ENCODE data around the gene DGKB.

Gene DGKB
- long read RNA-seq, donor 1 = 0 reads
- long read RNA-seq, donor 2 = 0 reads
- long read RNA-seq, donor 3 = 0 reads
- long read RNA-seq, donor 4 = 0 reads
- long read RNA-seq, donor 5 = 0 reads
- long read RNA-seq, donor 6 = 0 reads
- long read RNA-seq, donor 7 = 0 reads
- long read RNA-seq, donor 8 = 0 reads

GRCh38 chr7:14902589-14903067 lies at the start of gene DGKB:
Gene DGKB, minus strand, starts transcription at chr7:14902751.
- DNase-seq = peak; percentile 52

GRCh38 chr7:14950013-14950412 lies 47.5 kb upstream of the DGKB start:
- DNase-seq = no peak

DNA sequence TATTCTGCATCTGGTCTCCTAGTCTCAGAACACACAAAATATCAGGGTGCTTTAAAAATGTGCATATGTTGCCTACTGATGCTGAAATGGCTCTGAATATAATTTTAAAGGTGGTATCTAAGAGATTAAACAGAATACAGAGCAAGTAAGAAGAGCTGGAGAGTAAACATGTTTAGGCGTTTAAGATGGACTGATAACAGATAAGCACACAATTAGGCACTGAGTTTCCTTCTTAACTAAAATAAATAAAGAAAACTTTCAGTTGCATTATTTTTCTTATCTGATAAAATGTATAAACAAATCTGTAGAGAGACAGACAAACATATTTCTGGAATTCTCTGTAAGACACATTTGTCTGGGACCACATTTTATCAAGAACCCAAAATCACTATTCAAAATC lies 35.6 kb upstream of the DGKB start:
- DNase-seq = no peak

DNA sequence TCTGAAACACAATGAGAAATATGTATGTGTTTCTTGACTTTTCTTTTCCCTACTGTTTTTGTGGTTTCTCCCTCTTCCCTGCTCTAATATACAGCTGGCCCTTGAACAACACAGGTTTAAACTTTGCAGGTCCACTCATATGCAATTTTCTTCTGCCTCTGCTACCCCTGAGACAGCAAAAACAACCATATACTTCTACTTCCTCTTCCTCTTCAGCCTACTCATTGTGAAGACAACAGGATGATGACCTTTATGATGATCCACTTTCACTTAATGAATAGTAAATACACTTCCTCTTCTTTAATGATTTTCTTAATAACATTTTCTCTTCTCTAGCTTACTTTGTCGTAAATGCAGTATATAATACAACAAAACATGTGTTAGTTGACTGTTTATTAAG lies 35.0 kb upstream of the DGKB start:
- no peak for DNase-seq

- peak; percentile 30 for DNase-seq
Observed at GRCh38 chr7:14936554-14936953, 34.0 kb upstream of the DGKB start.

DNA sequence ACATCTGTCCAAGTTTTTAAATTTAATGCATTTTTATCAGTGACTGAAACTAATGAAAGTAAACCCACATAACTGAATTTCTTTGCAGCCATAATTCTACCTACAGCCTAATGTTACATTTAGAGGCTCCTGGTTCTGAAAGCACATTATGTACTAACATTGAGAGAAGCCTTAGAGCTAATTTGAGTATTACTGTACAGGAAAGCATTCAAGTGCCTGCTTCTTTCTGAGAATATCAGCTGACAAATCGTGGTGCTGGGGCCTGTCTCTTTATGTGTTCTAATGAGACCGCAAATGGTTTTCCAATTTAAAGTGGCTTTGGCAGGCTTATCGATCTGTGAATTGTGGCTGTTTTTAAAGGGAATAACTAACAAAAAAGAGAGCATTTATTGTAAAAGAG lies 32.3 kb upstream of the DGKB start:
- no peak for DNase-seq

- DNase-seq = no peak
Observed at GRCh38 chr7:14931511-14932215, 29.1 kb upstream of the DGKB start.

DNA sequence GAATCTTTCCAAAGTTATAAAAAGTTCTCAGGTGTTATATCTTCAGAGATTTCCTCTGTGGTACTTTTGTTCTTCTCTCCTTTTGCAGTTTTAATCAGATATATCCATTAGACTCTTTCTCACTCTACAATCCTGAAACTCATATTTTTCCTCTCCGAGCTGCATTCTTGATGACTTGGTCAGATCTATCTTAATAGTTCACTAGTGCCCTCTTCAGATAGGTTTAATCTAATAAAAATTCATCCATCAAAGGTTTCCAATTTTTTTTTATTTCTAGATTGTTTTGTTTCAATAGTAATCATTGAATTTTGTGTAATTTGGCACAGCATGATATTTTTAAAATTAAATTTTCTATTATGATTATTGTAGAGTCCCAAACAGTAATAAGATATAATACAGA lies 21.8 kb upstream of the DGKB start:
- no peak for DNase-seq

- no peak for DNase-seq
Observed at GRCh38 chr7:14911077-14911476, 8.5 kb upstream of the DGKB start.

DNA sequence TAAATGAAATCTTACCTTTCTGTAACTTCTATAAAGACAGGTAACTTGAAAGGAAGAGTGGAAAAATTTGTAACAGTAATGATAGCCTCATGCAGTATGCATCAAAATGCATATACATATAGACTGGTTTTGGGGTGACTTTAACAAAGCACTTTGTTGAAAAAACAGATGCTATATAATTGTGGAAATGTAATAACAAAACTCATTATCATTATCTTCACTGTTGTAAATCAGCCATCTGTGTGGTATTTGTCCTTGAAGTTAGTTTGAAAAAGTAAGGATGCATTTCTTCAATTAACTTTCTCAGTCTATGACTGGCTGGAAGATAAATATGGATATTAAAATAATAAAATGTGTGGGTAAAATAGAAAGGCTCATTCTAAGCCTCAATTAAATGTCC lies 6.1 kb upstream of the DGKB start:
- no peak for DNase-seq

DNA sequence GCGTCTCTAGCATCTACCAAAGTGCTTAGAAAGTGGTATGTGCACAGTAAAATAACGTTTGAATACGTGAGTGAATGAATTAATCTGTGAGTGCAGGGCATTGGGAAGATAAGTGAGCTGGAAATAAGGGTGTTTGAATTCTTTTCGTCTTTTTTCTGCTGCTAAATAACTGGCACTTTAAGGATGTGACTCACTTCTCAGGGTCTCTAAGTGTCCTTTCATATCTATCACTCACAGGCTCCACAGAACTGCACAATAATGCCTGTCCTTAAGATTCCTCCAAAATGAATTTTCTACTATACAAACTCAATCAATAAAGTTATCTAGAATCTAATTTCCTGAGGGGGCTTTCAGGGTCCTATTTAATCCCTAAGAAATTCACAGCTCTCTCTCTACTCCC lies 3.2 kb upstream of the DGKB start:
- DNase-seq = no peak

DNA sequence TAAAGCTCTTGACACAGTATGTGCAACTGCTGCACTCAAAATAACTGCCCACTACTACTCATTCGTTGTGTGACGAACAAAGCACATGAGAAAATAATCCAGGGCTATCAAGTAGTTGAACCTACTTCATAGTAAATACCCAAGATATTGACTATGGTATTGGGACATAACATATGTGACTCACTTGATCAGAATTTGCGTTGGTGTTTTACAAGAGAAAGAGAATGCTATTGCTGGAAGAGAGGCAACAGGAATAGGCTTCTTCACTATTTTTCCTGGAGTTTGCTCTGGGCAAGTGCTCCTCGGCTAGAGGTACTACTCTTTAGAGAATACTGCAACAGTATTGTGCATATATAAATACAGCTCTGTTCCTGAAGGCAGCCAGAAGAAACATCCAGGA lies 2.5 kb downstream of the DGKB start:
- DNase-seq = no peak

GRCh38 chr7:14899030-14899429 lies 3.5 kb downstream of the DGKB start:
- no peak for DNase-seq

GRCh38 chr7:14896461-14896860 lies 6.1 kb downstream of the DGKB start:
- DNase-seq = no peak

DNA sequence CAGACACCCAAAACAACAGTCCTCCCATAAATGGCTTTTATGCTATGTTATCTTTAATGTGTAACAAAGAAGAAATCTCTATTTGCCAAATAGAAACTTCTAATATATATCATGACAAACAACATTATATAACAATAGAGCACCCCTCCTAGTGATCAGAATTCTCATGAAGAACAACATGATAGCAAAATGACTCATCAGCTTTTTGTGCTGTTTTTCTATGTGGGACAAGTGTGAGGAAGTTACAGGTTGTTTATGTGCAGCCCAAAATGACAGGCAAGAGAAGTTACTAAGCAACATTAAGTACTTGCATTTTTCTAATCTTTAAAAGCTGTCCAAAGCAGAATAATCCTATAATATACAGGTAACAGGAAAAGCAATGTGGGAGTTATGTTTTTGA lies 7.7 kb downstream of the DGKB start:
- DNase-seq = no peak

DNA sequence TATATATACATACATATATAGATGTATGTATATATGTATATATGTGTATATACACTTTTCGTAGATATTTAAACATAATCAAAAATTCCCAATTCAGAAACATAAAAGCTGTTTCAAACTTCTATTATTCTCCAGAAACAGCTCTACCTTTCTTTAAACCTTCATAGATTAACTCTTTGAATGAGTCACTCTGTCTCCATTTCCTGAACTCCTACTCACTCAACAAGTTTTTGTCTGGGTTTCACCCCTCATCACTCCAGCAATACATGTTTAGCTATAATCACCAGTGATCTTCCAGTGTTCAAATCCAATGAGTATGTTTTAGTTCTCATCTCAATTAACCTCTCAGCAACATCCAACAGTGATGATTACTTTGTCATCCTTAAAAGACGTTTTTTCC lies 9.6 kb downstream of the DGKB start:
- DNase-seq = no peak

DNA sequence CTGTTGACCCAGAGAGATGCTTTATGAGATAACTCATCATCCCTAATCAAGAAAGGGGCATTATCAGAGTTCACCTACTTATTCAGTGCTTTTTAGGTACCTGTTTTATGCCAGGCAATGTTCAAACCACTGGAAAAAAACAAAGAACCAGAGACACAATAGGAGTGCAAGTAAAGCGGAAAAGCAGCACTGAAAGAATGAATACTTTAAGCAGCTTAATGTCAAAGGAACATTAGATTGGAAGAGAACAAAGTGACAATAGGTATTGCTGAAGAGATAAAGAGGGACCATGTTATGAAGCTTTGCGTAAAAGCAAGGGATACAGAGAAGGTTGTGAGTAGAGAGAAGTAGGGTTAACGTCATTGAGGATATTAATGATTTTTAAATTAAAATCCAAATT lies 11.3 kb downstream of the DGKB start:
- no peak for DNase-seq

DNA sequence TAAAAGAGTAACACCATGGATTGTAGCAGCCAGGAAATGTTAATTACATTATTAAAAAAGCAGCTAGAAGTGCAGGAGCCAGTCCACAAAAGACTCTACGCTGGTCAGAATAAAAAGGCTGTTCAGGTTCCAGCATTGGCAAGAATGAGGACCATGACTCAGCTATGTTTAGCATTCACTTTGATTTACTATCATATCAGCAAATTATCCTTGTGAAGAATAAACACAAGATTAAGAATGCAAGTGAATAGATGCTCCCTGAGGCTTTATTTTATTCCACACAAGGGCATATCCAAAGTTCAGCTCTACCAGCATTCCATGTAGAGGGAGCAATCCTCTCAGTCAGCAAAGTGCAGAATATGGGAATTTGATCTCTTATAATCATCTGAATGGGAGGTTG lies 13.6 kb downstream of the DGKB start:
- DNase-seq = no peak

GRCh38 chr7:14886533-14886932 lies 16.0 kb downstream of the DGKB start:
- DNase-seq = no peak

DNA sequence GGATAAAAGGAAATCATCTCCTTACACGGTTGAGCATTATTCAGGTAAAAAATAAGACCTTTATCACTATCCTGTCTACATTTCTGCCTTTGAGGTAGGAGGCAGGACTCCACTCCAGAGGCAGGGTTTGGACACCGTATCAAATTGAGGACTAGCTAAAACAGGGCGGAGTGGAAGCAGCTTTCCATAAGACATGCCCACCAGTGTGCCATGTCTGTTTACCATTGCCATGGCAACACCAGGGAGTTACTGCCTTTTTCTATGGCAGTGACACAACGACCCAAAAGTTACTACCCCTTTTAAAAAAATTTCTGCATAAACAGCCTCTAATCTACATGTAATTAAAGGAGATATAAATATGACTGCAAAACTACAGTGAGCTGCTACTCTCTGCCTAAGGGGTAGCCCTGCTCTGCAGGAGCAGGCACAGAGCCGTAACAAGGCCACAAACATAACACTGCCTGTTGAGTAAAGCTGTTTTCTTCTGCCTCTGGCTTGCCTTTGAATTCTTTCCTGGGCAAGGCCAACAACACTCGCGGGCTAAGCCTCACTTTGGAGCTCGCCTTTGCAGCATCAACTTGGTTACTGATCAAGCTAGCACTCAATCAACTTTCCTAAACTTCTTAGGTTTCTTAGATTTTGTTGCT lies 26.5 kb downstream of the DGKB start:
- no peak for DNase-seq

DNA sequence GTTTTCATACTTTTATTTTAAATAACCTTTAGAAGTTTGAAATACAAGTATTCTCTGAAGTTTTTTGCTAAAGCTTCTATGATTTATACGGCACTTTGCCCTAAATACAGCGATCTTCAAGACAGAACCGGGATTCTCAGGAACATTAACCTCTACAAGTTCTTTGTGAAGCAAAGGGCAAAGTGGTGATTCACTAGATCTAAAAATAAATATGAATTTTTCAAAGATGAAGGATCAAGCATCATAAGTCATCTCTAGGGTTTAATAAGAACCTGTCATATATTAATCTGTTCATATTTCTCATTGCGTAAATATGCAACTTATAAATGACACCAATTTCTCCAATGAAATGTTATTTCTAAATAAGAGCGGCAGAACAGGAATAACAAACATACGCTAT lies 30.7 kb downstream of the DGKB start:
- no peak for DNase-seq

- DNase-seq = no peak
Observed at GRCh38 chr7:14870394-14870793, 32.2 kb downstream of the DGKB start.

DNA sequence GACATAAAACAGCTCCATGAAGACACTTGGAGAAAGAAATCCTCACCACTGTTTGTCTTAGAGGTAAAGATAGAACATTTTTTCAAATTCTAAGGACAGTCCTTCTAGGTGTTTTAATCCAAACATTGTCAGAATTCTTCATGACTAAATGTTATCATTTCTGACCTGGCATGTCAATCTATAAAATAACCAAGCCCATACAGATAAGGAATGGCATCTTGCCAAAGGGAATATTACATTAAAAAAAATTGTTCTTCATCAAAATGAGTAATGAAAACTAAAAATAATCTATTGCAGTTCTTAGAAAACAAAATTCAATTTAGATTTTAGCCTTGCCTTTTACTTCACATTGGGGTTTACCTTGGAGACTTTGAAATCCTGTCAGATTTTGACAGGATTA lies 33.6 kb downstream of the DGKB start:
- DNase-seq = no peak

- DNase-seq = no peak
Observed at GRCh38 chr7:14861456-14861855, 41.1 kb downstream of the DGKB start.
